ENCODE data around the gene GCSH.

DNA sequence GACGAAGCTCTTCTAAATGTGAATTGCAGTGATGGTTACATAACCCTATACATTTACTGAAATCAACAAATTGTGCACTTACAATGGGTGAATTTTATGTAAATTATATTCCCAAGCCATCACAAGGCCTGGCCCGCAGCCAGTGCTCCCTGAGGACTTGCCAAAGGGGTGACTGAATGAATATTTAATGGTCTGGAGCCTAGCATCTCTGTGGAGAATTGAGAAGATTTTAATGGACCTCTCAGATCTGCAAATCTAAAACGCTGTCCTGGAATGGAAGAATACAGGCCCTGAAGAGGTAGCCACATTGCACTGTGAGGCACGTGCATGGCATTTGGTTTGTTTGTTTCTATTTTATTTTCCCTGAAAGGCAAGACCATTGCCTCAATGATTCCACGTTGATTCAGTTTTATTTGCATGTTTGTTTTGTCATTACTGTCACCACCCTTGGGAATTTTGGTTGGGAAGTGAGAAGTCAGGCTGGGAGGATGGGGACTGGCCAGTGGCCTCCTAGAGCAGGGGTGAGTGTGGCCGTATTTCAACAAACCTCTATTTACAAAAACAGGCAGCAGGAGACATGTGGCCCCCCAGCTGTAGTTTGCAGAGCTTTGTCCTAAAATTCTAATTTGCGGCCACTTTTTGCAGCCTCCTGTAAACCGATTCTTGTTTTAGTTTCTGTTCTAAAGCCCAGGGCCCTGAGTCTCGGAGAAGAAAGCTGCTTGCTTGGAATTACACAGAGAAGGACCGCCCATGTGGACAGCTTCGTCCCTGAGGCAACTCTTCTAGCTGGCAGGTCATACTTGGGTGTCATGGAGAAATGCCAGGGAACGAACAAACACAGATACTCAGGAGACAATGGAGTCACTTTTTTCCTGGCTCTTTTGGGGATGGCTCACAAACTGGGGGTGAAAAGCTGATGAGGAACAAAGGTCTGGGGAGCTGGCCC is 40.5 kb upstream of the GCSH start:
- TF ChIP-seq CTCF (IDR thresholded peaks at IDR 0.05), result no peak
- TF ChIP-seq EP300 (IDR thresholded peaks at IDR 0.05; ENCODE audit: low read depth), result no peak
- TF ChIP-seq POLR2A (IDR thresholded peaks at IDR 0.05), result no peak

All from transverse colon (tissue), 3 donors.